Stomach (tissue), 9 donors: ENCODE results near the gene LRMDA. TPM values are rescaled to one million over a fixed set of nuclear protein-coding genes. Genes with fewer than 3 reads are reported as not detected.

ENCODE experiments used
- DNase-seq, 2 donors: peaks; one replicate each; pipeline versions ENCODE4 v3.0.0 to v3.0.0-alpha.2; 2013 to 2019
- H3K27ac ChIP-seq, 5 donors: fragments of 200-600 bp in 4 of 5; sonication (generic) in 4 of 5; one replicate each; pipeline ENCODE4 v1.5.1; 2013 to 2019; ENCODE audit warnings: mild to moderate bottlenecking in 1 of 5, moderate library complexity in 1 of 5
- H3K27me3 ChIP-seq, 3 donors: fragments of 200-600 bp; sonication (generic); one replicate each; pipeline ENCODE4 v1.5.1; 2017 to 2019; ENCODE audit warnings: mixed run types in 1 of 3
- H3K36me3 ChIP-seq, 4 donors: fragments of 200-600 bp; sonication (generic); 1 replicate in 3 of 4; 2 replicates in 1 of 4; pipeline ENCODE4 v1.5.1; 2016 to 2019
- H3K4me1 ChIP-seq, 4 donors: fragments of 200-600 bp; sonication (generic); one replicate each; pipeline ENCODE4 v1.5.1; 2016 to 2019
- H3K4me3 ChIP-seq, 4 donors: fragments of 200-600 bp; sonication (generic) in 3 of 4; one replicate each; pipeline ENCODE4 v1.5.1; 2016 to 2019; ENCODE audit warnings: mild to moderate bottlenecking in 1 of 4
- H3K9me3 ChIP-seq, 4 donors: fragments of 200-600 bp; sonication (generic); one replicate each; pipeline ENCODE4 v1.5.1; 2016 to 2019
- CTCF ChIP-seq, 7 experiments: fragments of 450-650 bp in 4 of 7; fragments of 200-600 bp in 3 of 7; sonication (generic) in 3 of 7; IDR thresholded peaks; one replicate each; pipeline ENCODE4 v1.5.1; 2016 to 2019; ENCODE audit warnings: antibody characterized with exemption in 7 of 7, control low read depth in 2 of 7, mild to moderate bottlenecking in 1 of 7
- EP300 ChIP-seq: sonication (generic); formaldehyde crosslinking; IDR thresholded peaks from one replicate; pipeline ENCODE4 v1.6.1; 2017; ENCODE audit warnings: antibody characterized with exemption
- POLR2A ChIP-seq, 4 donors: fragments of 450-650 bp; IDR thresholded peaks; one replicate each; pipeline ENCODE4 v1.6.1; 2016; ENCODE audit warnings: antibody characterized with exemption in 4 of 4, control low read depth in 2 of 4, mild to moderate bottlenecking in 1 of 4, moderate library complexity in 1 of 4
- POLR2AphosphoS5 ChIP-seq, 3 donors: sonication (generic); formaldehyde crosslinking; IDR thresholded peaks; one replicate each; pipeline ENCODE4 v1.6.1; 2016; ENCODE audit warnings: antibody characterized with exemption in 3 of 3
- WGBS, 5 donors: extraction: QIAGEN DNeasy Blood & Tissue Kit in 3 of 5; methylation state at CpG; one replicate each; pipeline versions ENCODE4 v1.1.5 to v1.1.7; 2013 to 2018; 5-methylcytosine and 5-hydroxymethylcytosine counted together
- intact Hi-C: fragments of 100-400 bp; cut with DNase I; formaldehyde crosslinking; loops from one replicate; pipeline ENCODE4 v1.15.1; 2023; ENCODE audit warnings: low total_unique reads
- polyA plus RNA-seq, 3 donors: library from polyadenylated mRNA; stranded (reverse); fragments of 200-250 nt; gene quantifications; one replicate each; pipeline ENCODE4 v1.2.3, GENCODE V29; 2013
- total RNA-seq, 5 donors: library from RNA; depleted of rRNA; stranded (reverse); fragments of >200 nt; gene quantifications; one replicate each; pipeline versions ENCODE4 v1.1.0 to v1.2.3, GENCODE V29; 2014 to 2016
- donor health status: healthy with polysubstance abuse.
- donor health status: Bipolar disorder and iron deficiency.
- donor health status: healthy.

Gene LRMDA
- total and polyA plus RNA-seq, 8 donors, result 1.3 to 30.2 (median 13.6) TPM; not detected in 1

- Histone ChIP-seq H3K27ac (no peak overlapping the region), H3K9me3 (peaks cover 0 to 11% (median 7%) of the 10 kb centered on the region in 4 donors), H3K4me1 (peaks cover 16 to 39% (median 31%) of the 10 kb centered on the region in 4 donors), H3K4me3 (no peak overlapping the region), H3K36me3 (no peaks in the 10 kb centered on the region), H3K27me3 (no peaks in the 10 kb centered on the region)
- WGBS, 5 donors, result 83 to 90% (median 86%) methylated on average over 2 of the region's 2 CpGs
- intact Hi-C loops, result loop anchor here (10.0 kb wide), 2 partner anchors 113 to 643 kb away; no protein-coding TSS in a partner anchor
- TF ChIP-seq POLR2A (IDR thresholded peaks at IDR 0.05) (no peak), POLR2AphosphoS5 (IDR thresholded peaks at IDR 0.05) (no peak), CTCF (IDR thresholded peaks at IDR 0.05) (no peak), EP300 (no peak)
- DNase-seq, result no peak
These were observed 606.2 kb downstream of the LRMDA start for GRCh38 chr10:76037531-76038155.

- Histone ChIP-seq H3K9me3 (peaks cover 0 to 11% (median 7%) of the 10 kb centered on the region in 4 donors), H3K27me3 (no peaks in the 10 kb centered on the region), H3K36me3 (no peaks in the 10 kb centered on the region), H3K4me3 (no peak overlapping the region), H3K4me1 (peaks cover 9 to 31% (median 23%) of the 10 kb centered on the region in 4 donors), H3K27ac (no peak overlapping the region)
- intact Hi-C loops, result loop anchor here (10.0 kb wide), 2 partner anchors 114 to 644 kb away; no protein-coding TSS in a partner anchor
- no peak for TF ChIP-seq EP300
- TF ChIP-seq POLR2AphosphoS5 (IDR thresholded peaks at IDR 0.05), result no peak
- TF ChIP-seq CTCF (IDR thresholded peaks at IDR 0.05), result no peak
- no peak for DNase-seq
These were observed 607.3 kb downstream of the LRMDA start for GRCh38 chr10:76038696-76039095.

GRCh38 chr10:76040107-76040829, 608.8 kb downstream of the LRMDA start:
- intact Hi-C loops, result no loop called here
- WGBS, 5 donors, result 85 to 96% (median 90%) methylated on average over 6 of the region's 6 CpGs

GRCh38 chr10:76040830-76041220, 609.4 kb downstream of the LRMDA start:
- TF ChIP-seq EP300, result no peak
- TF ChIP-seq POLR2A (IDR thresholded peaks at IDR 0.05), result no peak
- TF ChIP-seq CTCF (IDR thresholded peaks at IDR 0.05), result no peak
- TF ChIP-seq POLR2AphosphoS5 (IDR thresholded peaks at IDR 0.05), result no peak
- 91 to 95% (median 93%) methylated on average over 6 of the region's 6 CpGs for WGBS, 5 donors
- Histone ChIP-seq H3K27ac (no peak overlapping the region), H3K9me3 (peaks cover 0 to 11% (median 7%) of the 10 kb centered on the region in 4 donors), H3K4me1 (peaks cover 0 to 10% (median 7%) of the 10 kb centered on the region in 4 donors), H3K36me3 (no peaks in the 10 kb centered on the region), H3K27me3 (no peaks in the 10 kb centered on the region), H3K4me3 (no peak overlapping the region)
- intact Hi-C loops, result no loop called here
- no peak for DNase-seq

More at GRCh38 chr10:76040107-76040829, 608.8 kb downstream of the LRMDA start:
- H3K36me3 ChIP-seq, result no peaks in the 10 kb centered on the region
- peaks cover 0 to 16% (median 12%) of the 10 kb centered on the region in 4 donors for H3K4me1 ChIP-seq
- peaks cover 0 to 11% (median 7%) of the 10 kb centered on the region in 4 donors for H3K9me3 ChIP-seq
- peak in 1 of 2 donors; percentile 28 for DNase-seq
- no peaks in the 10 kb centered on the region for H3K27me3 ChIP-seq
- no peak for TF ChIP-seq EP300
- no peak for TF ChIP-seq POLR2AphosphoS5 (IDR thresholded peaks at IDR 0.05)
- H3K4me3 ChIP-seq, result no peak overlapping the region
- H3K27ac ChIP-seq, result no peak overlapping the region
